HEK293T (cell line): ENCODE data around the gene SAP30L.

Source experiments
- CTCF ChIA-PET: fragments of 350-600 bp; formaldehyde crosslinking; extraction: SDS; loops from one replicate; lab custom pipeline; 2021; ENCODE audit warnings: antibody characterized with exemption, inconsistent platforms; lab: Yijun Ruan, JAX
- POLR2A ChIA-PET: fragments of 350-600 bp; formaldehyde crosslinking; extraction: SDS; loops from one replicate; lab custom pipeline; 2020; ENCODE audit warnings: antibody characterized with exemption, inconsistent platforms; lab: Yijun Ruan, JAX
- DNase-seq: peaks from one replicate; pipeline ENCODE4 v3.0.0; 2012; ENCODE audit warnings: mixed read lengths; ENCODE audit errors: extremely low spot score
- ARNT ChIP-seq: fragments of 450-650 bp; IDR thresholded peaks from 2 replicates; pipeline ENCODE4 v1.6.1; 2017; ENCODE audit warnings: mild to moderate bottlenecking
- BHLHE40 ChIP-seq: fragments of 450-650 bp; IDR thresholded peaks from 2 replicates; pipeline ENCODE4 v1.6.1; 2016; ENCODE audit warnings: mild to moderate bottlenecking, moderate library complexity, borderline replicate concordance
- CTBP1 ChIP-seq: fragments of 450-650 bp; IDR thresholded peaks from 2 replicates; pipeline ENCODE4 v1.6.1; 2016; ENCODE audit warnings: borderline replicate concordance
- ELF4 ChIP-seq: fragments of 450-650 bp; IDR thresholded peaks from 2 replicates; pipeline ENCODE4 v1.6.1; 2017; ENCODE audit warnings: antibody characterized with exemption
- FOXA1 ChIP-seq: fragments of 450-650 bp; IDR thresholded peaks from 2 replicates; pipeline ENCODE4 v1.6.1; 2016; ENCODE audit warnings: mild to moderate bottlenecking
- FOXK2 ChIP-seq: fragments of 450-650 bp; IDR thresholded peaks from 2 replicates; pipeline ENCODE4 v1.6.1; 2016; ENCODE audit warnings: mild to moderate bottlenecking
- FOXM1 ChIP-seq: fragments of 450-650 bp; IDR thresholded peaks from 2 replicates; pipeline ENCODE4 v1.6.1; 2017; ENCODE audit warnings: mild to moderate bottlenecking, borderline replicate concordance
- HDGF ChIP-seq: fragments of 450-650 bp; IDR thresholded peaks from 2 replicates; pipeline ENCODE4 v1.6.1; 2017; ENCODE audit warnings: antibody characterized with exemption, borderline replicate concordance
- L3MBTL2 ChIP-seq: fragments of 450-650 bp; conservative IDR thresholded peaks from 2 replicates; pipeline ENCODE4 v1.6.1; 2016; ENCODE audit warnings: mild to moderate bottlenecking
- LEF1 ChIP-seq: fragments of 450-650 bp; IDR thresholded peaks from 2 replicates; pipeline ENCODE4 v1.6.1; 2017; ENCODE audit warnings: mild to moderate bottlenecking, borderline replicate concordance
- NFRKB ChIP-seq: fragments of 450-650 bp; IDR thresholded peaks from 2 replicates; pipeline ENCODE4 v1.6.1; 2016; ENCODE audit warnings: mild to moderate bottlenecking, moderate library complexity
- SP1 ChIP-seq: fragments of 450-650 bp; IDR thresholded peaks from 2 replicates; pipeline ENCODE4 v1.6.1; 2017
- SUZ12 ChIP-seq: fragments of 450-650 bp; IDR thresholded peaks from 2 replicates; pipeline ENCODE4 v1.6.1; 2016; ENCODE audit warnings: mild to moderate bottlenecking
- TARDBP ChIP-seq: fragments of 450-650 bp; IDR thresholded peaks from 2 replicates; pipeline ENCODE4 v1.6.1; 2016
- ZNF384 ChIP-seq: fragments of 450-650 bp; IDR thresholded peaks from 2 replicates; pipeline ENCODE4 v1.6.1; 2016
- TF ChIP-seq, protein P1 (sequence below): fragments of 450-650 bp; IDR thresholded peaks from 2 replicates; pipeline ENCODE4 v1.6.1; 2016

SAP30L gene

DNA sequence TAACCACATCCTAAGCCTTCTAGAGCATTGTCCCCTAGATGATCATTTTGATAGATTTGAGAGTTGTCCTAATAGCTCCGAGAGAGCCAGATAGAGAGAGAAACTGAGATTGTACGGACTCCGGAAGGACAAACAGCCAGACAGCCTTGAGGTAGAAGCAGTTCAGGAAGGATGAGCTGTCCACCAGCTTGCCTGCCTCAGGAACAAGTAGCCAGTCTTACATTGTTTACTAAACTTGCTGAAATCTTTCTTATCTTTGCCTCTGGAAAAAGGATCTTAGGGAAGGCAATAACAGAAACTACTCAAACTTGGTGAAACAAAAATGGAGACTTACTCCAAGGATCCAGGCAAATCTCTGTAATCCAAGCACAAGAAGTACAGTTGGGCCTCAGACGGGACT is 39.0 kb upstream of the SAP30L start:
- no peak for TF ChIP-seq ARNT
- TF ChIP-seq SUZ12: no peak
- TF ChIP-seq ELF4: no peak
- TF ChIP-seq SP1: no peak
- TF ChIP-seq, protein P1, sequence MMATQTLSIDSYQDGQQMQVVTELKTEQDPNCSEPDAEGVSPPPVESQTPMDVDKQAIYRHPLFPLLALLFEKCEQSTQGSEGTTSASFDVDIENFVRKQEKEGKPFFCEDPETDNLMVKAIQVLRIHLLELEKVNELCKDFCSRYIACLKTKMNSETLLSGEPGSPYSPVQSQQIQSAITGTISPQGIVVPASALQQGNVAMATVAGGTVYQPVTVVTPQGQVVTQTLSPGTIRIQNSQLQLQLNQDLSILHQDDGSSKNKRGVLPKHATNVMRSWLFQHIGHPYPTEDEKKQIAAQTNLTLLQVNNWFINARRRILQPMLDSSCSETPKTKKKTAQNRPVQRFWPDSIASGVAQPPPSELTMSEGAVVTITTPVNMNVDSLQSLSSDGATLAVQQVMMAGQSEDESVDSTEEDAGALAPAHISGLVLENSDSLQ: no peak
- TF ChIP-seq LEF1: no peak
- TF ChIP-seq BHLHE40: no peak
- no peak for TF ChIP-seq TARDBP
- TF ChIP-seq FOXM1: no peak
- no peak for TF ChIP-seq FOXA1
- TF ChIP-seq FOXK2: no peak
- TF ChIP-seq ZNF384: no peak
- TF ChIP-seq L3MBTL2: no peak
- no peak for TF ChIP-seq HDGF
- no peak for TF ChIP-seq NFRKB
- TF ChIP-seq CTBP1: no peak
- CTCF ChIA-PET: interaction anchor here (1.0 to 1.5 kb wide), 3 partner anchors 15 to 335 kb away, joined by 3 to 6 read pairs (median 3); no protein-coding TSS in a partner anchor
- no peak for DNase-seq
- POLR2A ChIA-PET: no interaction called here

DNA sequence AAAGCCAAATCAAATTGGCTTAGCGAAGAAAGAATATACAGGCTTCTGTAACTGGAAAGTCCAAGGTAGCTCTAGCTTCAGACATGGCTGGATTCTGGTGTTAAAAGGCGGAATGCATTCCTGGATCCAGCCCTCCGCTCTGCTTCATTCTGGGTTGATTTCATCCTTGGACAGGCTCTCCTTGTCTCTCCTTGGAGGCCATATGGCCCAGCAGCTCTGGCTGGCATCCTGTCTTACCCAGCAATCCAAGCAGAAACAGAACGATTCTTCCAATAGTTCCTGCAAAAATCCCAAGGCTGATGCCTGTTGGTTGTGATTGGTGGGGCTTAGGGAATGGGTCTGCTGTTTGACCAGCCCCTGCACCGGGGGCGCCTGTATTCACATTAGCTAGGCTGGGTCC is 37.0 kb upstream of the SAP30L start:
- ChIA-PET CTCF (interaction anchor here (1.1 kb wide), 1 partner anchor 221 kb away, joined by 4 read pairs; no protein-coding TSS in a partner anchor), POLR2A (no interaction called here)
- TF ChIP-seq FOXM1 (no peak), ARNT (no peak), ZNF384 (no peak), TARDBP (no peak), ELF4 (no peak), SUZ12 (no peak), L3MBTL2 (no peak), FOXA1 (no peak), CTBP1 (no peak), SP1 (no peak), HDGF (no peak), LEF1 (no peak), NFRKB (no peak), BHLHE40 (no peak), FOXK2 (no peak)
- TF ChIP-seq, protein P1: no peak

DNA sequence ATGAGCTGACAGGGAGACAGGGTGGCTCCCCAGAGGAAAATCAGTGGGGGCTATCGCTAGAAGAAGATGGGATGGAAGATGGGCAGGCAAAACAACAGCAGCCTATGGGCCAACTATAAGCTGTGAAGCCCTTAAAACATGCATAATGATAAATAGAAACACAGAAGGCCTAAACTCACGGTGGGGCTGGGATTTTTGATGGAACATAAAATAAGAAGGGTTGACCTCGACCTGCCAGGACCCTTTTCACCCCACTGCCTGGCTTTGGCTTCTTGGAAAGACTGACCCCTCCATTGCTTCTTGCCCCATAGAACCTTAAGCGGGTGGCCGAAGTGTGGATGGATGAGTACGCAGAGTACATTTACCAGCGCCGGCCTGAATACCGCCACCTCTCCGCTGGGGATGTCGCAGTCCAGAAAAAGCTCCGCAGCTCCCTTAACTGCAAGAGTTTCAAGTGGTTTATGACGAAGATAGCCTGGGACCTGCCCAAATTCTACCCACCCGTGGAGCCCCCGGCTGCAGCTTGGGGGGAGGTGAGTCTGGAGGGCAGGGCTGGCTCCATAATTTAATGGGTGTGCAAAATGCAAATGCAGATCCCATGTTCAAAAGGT is 36.5 kb upstream of the SAP30L start:
- ChIA-PET CTCF (interaction anchor here (0.5 to 1.2 kb wide), 3 partner anchors 16 to 229 kb away, joined by 3 to 4 read pairs (median 3); no protein-coding TSS in a partner anchor), POLR2A (no interaction called here)
- no peak for DNase-seq
- no peak for TF ChIP-seq FOXM1
- TF ChIP-seq SP1: no peak

More for the DNA sequence above, 37.0 kb upstream of the SAP30L start:
- no peak for DNase-seq

DNA sequence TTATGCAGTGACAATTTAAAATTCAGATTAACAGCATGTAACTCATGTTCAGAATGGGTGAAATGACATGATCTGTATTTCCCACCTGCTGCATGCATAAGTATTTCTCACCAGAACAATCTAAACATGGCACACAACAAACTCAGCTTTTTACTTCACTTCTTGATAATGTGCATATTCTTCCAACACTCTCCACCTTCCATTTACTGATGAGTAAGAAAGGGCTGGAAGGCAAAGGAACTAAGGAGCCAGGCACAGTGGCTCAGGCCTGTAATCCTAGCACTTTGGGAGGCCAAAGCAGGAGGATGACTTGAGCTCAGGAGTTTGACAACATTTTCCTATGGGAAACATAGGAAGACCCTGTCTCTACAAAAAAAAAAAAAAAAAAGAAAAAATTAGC is 35.8 kb upstream of the SAP30L start:
- TF ChIP-seq, protein P1: no peak
- TF ChIP-seq NFRKB: no peak
- no peak for DNase-seq
- ChIA-PET POLR2A (no interaction called here), CTCF (interaction anchor here (0.5 to 1.2 kb wide), 2 partner anchors 15 to 230 kb away, joined by 3 read pairs; no protein-coding TSS in a partner anchor)

DNA sequence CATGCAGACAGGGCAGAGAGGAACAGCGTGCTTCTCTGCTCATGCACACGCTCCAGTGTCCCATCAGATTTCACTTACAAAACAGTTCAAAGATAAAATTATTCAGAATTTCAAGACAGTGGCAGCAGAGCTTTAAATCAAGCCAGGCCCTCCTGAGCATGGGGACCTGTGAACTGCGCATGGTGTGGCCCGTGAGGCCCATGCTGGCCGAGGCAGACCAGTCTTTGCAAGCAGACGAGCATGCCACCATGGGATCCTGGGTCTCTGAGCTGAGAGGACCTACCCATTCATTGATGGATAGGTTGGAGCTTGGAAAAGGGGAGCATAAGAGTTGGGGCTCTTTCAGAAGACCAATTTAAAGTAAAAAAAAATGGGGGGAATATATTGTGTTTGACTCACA is 35.0 kb upstream of the SAP30L start:
- ChIA-PET CTCF (interaction anchor here (1.2 kb wide), 1 partner anchor 230 kb away, joined by 3 read pairs; no protein-coding TSS in a partner anchor), POLR2A (no interaction called here)

DNA sequence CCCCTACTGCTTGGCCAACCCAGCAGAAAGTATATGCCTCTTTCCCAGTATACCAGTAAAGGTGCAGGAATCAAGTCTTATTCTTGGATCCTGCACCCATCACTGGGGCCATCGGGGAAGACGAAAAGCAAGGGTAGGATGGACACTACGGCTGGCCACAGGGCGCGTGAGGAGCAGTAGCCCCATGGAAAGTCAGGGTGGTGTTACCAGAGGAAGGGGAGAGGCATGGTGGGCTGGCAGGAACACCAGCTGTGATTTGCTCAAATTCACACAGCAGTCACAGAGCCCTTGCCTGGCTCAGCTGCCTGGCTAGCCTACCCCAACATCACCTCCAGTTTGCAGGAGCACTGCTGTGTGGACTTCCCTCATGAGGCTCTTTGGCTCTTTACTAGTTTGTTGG is 34.5 kb upstream of the SAP30L start:
- TF ChIP-seq BHLHE40 (no peak), LEF1 (no peak), ARNT (no peak), FOXA1 (no peak), L3MBTL2 (no peak), TARDBP (no peak), SP1 (no peak), FOXM1 (no peak), HDGF (no peak), NFRKB (no peak), ZNF384 (no peak), FOXK2 (no peak), CTBP1 (no peak), ELF4 (no peak)
- TF ChIP-seq, protein P1: no peak
- ChIA-PET POLR2A (no interaction called here), CTCF (no interaction called here)
- DNase-seq: no peak

More for the DNA sequence above, 35.0 kb upstream of the SAP30L start:
- no peak for DNase-seq
- TF ChIP-seq LEF1 (no peak), FOXM1 (no peak), HDGF (no peak), NFRKB (no peak), ELF4 (no peak), SUZ12 (no peak), ZNF384 (no peak), BHLHE40 (no peak), SP1 (no peak)
